Measurements from ENCODE around the gene SLC6A13. TPM values are rescaled to one million over a fixed set of nuclear protein-coding genes. Genes with fewer than 3 reads are reported as not detected.
"Not testable (repeated sequence)": the region's sequence is repeated elsewhere in the genome, so short reads cannot be mapped to it uniquely, and the experiment has no call there.

The SLC6A13 gene
- total RNA-seq, 4 donors from 2014 or later = 0.84 to 0.88 TPM; not detected in 2

DNA sequence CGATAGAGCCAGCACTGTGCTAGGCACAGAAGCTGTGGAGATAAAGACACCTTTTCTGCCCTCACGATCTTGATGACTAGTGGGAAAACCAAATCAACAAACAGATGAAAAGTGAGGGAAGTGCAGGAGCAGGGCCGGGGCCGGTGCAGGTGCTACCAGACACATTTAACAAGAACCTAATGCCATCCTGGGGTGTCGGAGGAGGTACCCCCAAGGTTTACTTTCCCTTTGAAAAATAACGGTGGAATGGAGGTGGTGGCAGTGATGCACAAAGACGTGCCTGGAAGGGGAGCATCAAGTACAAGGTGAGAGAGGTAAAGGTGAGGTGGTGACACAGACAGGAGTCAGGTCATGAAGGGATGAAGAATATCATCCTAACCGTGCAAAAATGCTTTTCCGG lies 22.1 kb downstream of the SLC6A13 start:
- DNase-seq (ENCODE audit: low spot score) = no peak
- ATAC-seq (ENCODE audit: low FRiP score) = no peak
- TF ChIP-seq, protein P1, sequence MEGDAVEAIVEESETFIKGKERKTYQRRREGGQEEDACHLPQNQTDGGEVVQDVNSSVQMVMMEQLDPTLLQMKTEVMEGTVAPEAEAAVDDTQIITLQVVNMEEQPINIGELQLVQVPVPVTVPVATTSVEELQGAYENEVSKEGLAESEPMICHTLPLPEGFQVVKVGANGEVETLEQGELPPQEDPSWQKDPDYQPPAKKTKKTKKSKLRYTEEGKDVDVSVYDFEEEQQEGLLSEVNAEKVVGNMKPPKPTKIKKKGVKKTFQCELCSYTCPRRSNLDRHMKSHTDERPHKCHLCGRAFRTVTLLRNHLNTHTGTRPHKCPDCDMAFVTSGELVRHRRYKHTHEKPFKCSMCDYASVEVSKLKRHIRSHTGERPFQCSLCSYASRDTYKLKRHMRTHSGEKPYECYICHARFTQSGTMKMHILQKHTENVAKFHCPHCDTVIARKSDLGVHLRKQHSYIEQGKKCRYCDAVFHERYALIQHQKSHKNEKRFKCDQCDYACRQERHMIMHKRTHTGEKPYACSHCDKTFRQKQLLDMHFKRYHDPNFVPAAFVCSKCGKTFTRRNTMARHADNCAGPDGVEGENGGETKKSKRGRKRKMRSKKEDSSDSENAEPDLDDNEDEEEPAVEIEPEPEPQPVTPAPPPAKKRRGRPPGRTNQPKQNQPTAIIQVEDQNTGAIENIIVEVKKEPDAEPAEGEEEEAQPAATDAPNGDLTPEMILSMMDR (IDR thresholded peaks at IDR 0.05) = no peak

GRCh38 chr12:238736-239398 lies 23.8 kb downstream of the SLC6A13 start:
- ATAC-seq (ENCODE audit: low FRiP score) (peak; percentile 54), DNase-seq (ENCODE audit: low spot score) (no peak)
- TF ChIP-seq, protein P1 (IDR thresholded peaks at IDR 0.05) = no peak

DNA sequence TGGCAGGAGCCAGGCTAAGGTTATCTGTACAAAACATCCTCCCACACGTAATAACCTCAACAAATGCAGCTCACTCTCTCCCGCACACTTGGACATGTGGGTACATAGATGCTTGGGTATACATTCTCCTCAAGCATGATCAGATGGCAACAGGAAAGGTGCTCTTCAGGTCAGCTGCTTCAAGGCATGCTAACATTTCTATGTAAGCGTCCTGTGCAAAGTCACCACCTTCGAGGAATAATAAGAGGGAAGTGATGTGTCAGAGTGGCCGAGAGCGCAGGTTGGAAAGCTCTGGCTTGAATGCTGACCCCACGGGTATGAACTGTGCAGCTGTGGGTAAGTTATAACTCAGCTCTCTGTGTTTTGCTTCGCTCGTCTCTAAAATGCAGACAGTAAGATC lies 24.5 kb downstream of the SLC6A13 start:
- TF ChIP-seq, protein P1 (IDR thresholded peaks at IDR 0.05) = no peak
- no peak for DNase-seq (ENCODE audit: low spot score)
- ATAC-seq (ENCODE audit: low FRiP score) = no peak

GRCh38 chr12:237026-237815 lies 25.4 kb downstream of the SLC6A13 start:
- TF ChIP-seq, protein P1 (IDR thresholded peaks at IDR 0.05) = no peak
- DNase-seq (ENCODE audit: low spot score) (no peak), ATAC-seq (ENCODE audit: low FRiP score) (no peak)

GRCh38 chr12:236445-236844 lies 26.2 kb downstream of the SLC6A13 start:
- no peak for ATAC-seq (ENCODE audit: low FRiP score)
- no peak for DNase-seq (ENCODE audit: low spot score)
- TF ChIP-seq, protein P1 (IDR thresholded peaks at IDR 0.05) = no peak

GRCh38 chr12:235967-236366 lies 26.7 kb downstream of the SLC6A13 start:
- ATAC-seq (ENCODE audit: low FRiP score); DNase-seq (ENCODE audit: low spot score): not testable (repeated sequence)

- no peak for DNase-seq (ENCODE audit: low spot score)
- no peak for ATAC-seq (ENCODE audit: low FRiP score)
These were observed 27.7 kb downstream of the SLC6A13 start for GRCh38 chr12:234891-235415.

More at GRCh38 chr12:234891-235415, 27.7 kb downstream of the SLC6A13 start:
- TF ChIP-seq, protein P1 (IDR thresholded peaks at IDR 0.05) = no peak

Data from omental fat pad (tissue), 4 donors.